Stimulated activated CD8-positive, alpha-beta memory T cell treated with anti-CD3 and anti-CD28 coated beads, Interleukin-7, amount 100 ng/mL, for 1 hour (primary cell): Measurements from ENCODE around the gene CMIP.

ENCODE experiments used
- DNase-seq, 2 donors: peaks; one replicate each; pipeline ENCODE4 v3.0.0-alpha.2; 2020; ENCODE audit warnings: low read depth in 2 of 2

Gene CMIP

DNA sequence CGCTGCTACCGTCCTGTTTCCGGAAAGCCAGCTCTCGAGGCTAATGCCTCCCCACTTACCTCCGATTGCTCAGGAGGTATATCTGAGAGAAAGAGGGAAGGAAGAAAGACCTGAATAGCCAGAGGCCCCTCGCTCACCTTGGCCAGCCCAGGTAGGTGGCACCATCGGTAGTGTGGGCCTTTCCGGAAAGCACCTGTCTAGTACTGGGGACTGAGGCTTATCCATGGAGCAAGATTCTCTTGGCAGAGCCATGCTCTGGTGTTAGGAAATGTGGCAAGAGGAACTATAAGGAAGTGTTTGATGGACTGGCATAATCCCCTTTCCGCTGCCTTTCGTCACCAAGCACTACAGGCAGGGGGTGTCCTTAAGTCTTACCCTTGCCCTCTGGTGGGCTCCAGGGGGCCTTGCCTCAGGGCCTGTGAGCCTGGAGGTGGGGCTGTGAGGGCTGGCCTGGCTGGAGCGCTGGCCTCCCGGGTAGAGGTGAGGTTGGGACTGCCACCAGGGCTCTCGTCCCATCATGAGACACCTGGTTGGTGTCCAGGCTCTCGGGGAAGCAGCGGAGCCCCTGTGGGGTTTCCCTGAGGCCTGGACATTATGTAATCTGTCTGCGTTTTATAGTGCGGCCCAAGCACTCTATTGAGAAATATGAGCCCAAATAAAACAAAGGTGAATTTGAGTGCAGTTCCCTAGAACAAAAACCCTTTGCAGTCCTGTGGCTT is 2.9 kb downstream of the CMIP start:
- no peak for DNase-seq

GRCh38 chr16:81448154-81449131 is 3.8 kb downstream of the CMIP start:
- no peak for DNase-seq

DNA sequence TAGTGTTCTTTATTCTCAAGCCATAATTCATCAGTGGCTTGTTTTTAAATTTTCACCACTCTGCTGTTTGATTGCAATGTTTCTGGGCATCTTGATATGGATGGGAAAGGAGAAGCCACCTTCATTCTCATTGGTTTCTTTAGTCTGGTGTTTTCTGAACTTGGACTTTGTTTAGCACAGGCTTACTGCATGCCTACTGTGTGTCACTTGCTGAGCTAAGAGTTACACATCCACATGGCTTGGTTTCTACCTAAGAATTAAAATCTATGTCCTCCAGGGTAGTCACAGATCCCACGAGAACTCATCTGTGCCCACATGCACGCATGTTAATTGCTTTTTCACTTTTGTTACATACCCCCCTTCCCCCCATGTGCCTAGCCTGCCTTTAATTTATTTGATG is 4.6 kb downstream of the CMIP start:
- no peak for DNase-seq

DNA sequence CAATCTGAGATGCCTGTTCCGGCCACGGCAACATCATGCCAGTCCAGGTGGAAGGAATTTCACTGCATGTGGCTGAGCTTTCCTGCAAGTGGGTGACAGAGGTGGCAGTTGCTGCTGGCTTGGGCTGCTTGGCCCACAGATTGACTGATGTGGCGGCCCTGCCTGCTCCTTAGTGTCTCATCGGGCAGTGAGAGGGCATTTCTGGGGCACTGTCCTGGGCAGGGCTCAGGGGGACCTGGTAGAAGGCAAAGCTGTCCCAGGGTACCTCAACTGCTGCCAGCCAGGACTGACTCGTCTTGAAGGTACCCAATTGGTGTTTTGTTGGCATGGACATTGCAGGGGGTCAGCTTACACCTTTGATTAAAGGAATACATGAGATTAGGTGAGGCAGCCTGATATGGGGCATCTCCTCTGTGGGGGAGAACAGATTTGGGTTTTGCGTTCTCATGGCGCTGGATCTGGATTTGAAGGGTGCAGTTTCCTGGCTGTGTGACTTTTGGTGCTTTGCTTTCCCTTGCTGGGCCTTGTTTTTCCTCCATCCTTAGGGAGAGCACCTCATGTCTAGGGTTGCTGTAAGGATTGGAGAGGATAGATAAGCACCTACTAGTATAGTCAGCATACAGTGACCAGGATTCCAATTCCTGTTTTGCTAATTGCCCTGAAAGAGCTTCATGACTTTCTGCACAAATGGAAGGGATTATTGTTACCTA is 5.4 kb downstream of the CMIP start:
- DNase-seq: no peak

- DNase-seq: no peak
These were observed 6.3 kb downstream of the CMIP start for GRCh38 chr16:81450783-81451491.

DNA sequence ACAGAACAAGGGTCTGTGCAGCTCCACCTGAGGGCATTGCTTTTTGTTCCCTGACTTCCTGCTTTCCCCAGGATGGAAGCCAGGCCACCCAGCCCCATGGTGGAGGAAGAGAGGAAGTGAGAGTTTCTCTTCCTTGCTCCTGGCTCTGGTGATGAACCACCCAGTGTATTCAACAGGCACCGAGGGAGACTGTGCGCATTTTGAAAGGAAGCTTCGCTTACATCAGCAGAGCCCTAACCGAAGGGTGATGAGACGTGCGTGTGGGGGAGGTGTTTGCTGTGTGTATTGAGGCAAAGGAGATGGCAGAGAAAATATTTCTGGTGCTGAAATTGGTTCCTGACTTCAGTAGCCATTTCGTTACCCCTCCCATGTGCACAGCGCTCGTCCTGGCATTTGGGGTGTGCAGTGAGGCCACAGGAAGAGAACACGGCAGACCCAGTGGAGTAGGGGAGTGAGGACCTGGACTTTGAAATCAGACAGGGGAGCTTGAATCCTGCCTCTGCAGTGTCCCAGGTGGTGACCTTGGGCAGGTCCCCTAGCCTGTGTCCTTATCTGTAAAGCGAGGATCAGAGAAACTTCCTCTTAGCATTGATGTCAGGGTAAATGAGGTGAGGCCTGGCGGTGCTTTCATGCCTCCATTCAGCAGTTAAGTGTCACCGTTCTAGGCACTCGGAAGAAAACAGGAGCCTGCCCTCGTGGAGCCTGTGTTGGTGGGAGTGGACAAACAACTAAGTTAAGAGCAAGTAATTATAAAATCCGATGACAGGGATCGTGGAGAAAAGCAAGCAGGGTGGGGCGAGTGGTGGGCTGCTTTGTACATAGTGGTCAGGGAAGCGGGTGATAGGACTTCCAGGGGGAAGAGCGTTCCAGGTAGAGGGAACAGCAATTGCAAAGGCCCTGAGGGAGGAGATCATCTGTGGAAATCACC is 7.4 kb downstream of the CMIP start:
- no peak for DNase-seq

DNA sequence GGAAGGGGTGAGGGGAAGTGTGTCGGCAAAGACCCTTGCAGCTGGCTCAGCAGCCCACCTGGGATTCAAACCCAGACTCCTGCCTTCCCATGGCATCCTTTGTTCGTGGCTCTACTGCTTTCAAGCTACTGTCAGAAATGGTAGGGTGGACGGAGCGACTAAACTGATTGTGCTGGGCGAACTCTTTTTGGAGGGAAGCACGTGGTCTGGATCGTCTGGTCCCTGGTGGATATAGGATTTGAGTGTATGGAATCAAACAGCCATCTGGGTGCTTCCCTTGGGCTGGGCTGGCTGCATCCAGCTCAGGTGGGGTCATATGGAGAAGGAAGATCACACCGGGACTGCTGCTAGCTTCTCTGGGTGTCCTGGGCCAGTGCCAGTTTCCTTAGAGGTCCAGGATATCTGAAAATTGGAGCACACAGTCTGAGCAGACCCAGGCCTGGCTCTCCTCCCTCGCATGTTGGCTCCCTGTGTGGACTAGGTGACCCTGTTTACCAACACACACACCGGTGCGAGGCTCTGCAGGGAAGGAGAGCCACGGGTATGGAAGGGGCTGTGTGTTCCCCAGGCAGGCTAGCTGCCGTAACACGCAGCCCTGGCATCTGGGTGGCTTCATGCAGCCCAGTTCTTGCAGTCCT is 8.6 kb downstream of the CMIP start:
- no peak for DNase-seq

DNA sequence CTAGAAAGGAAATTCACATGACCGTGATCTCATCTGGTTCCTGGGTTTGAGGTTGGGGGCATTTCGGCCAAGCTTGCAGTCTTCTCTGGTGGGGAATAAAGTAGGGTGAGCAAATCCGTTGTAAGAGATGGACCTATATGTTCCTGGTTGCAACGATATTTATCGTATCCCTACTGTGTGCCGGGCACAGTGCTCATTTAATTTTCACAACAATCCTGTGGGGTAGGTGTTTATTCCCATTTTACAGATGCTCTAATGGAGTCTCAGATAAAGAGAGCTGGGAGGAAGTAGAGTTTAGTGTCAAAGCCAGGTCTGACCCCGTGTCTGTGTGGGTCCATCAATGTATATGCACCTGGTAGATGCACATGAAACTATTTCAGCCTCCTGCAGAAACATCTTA is 9.4 kb downstream of the CMIP start:
- no peak for DNase-seq

- no peak for DNase-seq
These were observed 10.4 kb downstream of the CMIP start for GRCh38 chr16:81455006-81455405.

DNA sequence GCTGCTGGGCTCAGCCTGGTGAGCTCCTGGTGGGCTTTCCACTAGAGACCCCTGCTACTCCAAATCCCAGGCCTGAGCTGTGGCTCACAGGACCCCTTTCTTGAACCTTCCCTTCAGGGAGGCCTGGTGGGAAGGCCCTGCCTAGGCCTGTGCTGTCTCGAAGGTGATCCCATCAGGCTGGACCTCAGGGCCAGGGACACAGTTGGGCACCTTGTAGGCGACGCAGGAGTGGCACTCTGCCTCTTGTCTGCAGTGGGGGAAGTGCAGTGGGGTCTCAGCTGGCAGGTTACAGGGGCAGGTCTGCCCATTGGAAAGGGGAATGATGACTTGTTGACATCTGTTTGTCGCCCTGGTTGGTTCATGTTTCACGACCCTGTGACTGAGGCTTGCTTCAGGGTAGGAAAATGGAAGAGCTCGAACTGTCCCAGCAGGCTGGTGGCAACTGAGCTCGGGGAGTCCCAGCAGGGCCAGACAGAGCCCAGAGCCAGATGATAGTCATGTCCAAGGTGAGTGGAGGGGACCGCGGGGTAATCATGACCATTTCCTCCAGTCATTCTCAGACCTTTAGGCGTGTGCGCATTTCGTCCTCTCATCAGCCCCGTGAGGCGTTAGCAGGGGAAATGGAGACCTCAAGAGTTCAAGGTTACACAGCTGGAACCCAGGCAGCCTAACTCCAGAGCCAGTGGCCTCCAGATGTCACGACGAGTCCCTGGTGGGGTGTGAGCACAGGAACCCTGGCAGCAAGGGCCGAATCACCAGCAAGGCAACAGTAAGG is 11.3 kb downstream of the CMIP start:
- DNase-seq: no peak

GRCh38 chr16:81456523-81457325 is 12.1 kb downstream of the CMIP start:
- DNase-seq: no peak

DNA sequence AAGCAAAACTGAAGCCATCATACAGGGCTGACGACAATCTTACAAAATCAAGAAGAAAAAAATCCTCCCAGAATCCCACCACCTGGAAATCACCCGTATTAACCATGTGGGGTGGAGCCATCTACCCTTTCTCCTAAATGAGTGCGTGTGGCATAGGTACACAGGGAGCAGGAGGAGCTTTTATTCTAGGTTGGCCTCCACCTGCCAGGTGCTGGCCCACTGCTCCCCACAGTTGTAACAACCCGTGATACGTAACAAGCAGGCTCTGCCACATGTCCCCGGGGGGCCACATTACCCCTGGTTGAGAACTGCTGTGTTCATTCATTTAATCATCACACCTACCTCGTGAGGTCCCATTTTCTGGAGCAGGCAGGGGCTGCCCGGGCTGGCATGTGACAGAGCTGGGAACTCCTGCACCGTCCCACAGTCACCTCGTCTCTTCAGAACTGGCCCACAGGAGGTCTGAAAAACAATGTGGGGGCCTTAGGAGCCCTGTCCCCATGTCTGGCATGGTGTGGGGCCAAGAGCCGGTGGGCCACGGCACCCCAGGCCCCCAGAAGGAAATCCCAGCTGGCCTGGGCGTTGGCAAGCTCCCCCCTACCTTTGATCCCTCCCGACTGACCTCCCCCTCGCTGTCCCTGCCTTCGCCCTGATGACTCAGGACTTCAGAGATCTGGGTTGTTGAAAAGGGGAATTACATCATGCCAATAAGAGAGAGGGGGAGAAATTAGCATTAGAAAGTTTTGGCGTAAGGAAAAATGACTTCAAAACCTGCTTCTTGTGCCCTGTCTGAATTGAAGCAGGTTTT is 12.9 kb downstream of the CMIP start:
- no peak for DNase-seq

- DNase-seq: no peak
These were observed 13.6 kb downstream of the CMIP start for GRCh38 chr16:81458149-81458669.

DNA sequence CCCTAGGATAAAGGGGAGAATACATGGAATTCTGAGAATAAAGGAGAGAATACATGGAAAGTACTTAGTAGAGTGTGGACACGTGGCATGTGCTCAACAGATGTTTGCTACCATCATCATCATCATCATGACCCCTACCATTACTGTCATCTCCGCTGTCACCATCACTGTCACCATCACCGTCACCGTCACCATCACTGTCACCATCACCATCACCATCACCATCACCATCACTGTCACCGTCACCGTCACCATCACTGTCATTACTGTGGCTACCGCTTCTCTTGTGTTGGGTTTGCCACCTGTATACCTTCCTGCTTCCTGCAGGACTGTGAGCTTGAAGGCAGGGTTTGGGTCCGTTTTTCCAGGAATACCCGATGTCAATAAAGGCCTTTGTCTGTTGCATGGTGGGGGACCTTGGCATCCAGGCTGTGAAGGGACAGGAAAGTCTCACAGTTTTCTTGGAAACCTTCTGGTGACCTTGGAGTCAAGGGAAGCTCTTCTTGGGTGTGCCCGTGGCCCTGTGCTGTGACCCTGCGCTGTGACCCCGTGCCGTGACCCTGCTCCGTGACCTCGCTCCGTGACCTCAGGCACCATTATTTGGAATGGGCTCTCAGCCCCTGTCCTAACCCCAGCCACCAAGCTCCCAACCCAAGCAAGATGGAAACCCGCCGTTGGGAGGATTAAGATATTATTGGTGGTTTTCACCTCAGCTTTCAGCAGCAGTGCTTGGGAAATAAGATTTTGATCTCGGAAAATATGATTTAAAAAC is 14.4 kb downstream of the CMIP start:
- DNase-seq: no peak

GRCh38 chr16:81460075-81460474 is 15.5 kb downstream of the CMIP start:
- no peak for DNase-seq

- DNase-seq: no peak
These were observed 16.6 kb downstream of the CMIP start for GRCh38 chr16:81461243-81461642.

- no peak for DNase-seq
These were observed 17.2 kb downstream of the CMIP start for GRCh38 chr16:81461766-81462165.
